Neural cell (in vitro differentiated cells): Measurements from ENCODE around the gene RHOT2.

Source experiments
- CTCF ChIP-seq: fragments of 450-650 bp; IDR thresholded peaks from 2 replicates; pipeline ENCODE4 v1.5.1; 2014; ENCODE audit warnings: antibody characterized with exemption, mild to moderate bottlenecking, moderate library complexity; ENCODE audit not compliant: poor library complexity, severe bottlenecking
- RAD21 ChIP-seq: fragments of 450-650 bp; conservative IDR thresholded peaks from 2 replicates; pipeline ENCODE4 v1.6.1; 2014; ENCODE audit warnings: antibody characterized with exemption, mild to moderate bottlenecking, moderate library complexity

GRCh38 chr16:716200-716568, 48.3 kb downstream of the RHOT2 start:
- TF ChIP-seq RAD21 (no peak), CTCF (no peak)
